IPS DF 4.7 (cell line): ENCODE results near the gene TMEM258.

Experiments used
- DNase-seq: peaks from one replicate; pipeline ENCODE4 v3.0.0-alpha.2; 2013; ENCODE audit warnings: low spot score; ENCODE audit errors: extremely low read depth

Gene TMEM258

DNA sequence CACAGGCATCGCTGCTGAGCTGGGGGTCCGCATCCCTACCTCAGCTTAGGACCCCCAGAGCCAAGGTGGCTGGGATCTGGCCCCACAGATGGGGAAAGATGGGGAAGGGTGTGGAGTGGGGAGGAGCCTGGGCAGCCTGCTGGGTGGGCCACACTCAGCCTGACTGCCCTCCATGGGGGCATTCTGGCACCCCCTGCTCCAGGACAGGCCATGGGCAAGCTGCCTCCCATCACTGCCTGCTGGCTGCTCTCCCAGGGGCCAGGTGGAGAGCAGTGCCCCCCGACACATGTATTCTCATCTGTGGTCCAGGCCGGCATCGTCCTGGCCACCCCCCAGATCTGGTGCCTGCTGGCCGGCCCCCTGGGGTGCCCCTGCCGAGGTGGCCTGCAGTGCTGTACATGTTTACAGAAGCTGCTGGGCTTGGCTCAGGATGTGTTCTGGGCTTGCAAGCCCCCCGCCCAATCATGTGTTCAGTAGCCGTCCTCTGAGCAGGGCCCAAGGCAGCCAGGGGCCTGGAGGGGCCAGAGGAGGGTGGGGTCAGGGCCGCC, 47.7 kb downstream of the TMEM258 start:
- no peak for DNase-seq

DNA sequence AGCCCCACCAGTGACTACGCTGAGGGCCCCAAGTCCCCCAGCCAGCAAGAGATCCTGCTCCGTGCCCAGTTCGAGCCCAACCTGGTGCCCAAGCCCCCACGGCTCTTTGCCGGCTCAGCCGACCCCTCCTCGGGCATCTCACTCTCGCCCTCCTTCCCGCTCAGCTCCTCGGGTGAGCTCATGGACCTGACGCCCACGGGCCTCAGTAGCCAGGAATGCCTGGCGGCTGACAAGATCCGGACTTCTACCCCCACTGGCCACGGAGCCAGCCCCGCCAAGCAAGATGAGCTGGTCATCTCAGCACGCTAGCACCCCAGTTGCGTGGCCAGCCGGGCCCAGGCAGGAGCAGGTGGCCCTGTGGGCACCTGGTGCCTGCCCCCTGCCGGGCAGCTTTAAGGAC, 48.2 kb downstream of the TMEM258 start:
- DNase-seq = no peak

DNA sequence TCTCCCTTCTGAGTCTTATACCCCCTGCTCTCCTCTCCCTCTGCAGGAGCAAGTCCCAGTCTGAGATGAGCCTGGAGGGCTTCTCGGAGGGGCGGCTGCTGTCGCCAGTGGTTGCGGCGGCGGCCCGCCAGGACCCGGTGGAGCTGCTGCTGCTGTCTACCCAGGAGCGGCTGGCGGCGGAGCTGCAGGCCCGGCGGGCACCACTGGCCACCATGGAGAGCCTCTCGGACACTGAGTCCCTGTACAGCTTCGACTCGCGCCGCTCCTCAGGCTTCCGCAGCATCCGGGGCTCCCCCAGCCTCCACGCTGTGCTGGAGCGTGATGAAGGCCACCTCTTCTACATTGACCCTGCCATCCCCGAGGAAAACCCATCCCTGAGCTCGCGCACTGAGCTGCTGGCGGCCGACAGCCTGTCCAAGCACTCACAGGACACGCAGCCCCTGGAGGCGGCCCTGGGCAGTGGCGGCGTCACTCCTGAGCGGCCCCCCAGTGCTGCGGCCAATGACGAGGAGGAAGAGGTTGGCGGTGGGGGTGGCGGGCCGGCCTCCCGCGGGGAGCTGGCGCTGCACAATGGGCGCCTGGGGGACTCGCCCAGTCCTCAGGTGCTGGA, 48.8 kb downstream of the TMEM258 start:
- no peak for DNase-seq

DNA sequence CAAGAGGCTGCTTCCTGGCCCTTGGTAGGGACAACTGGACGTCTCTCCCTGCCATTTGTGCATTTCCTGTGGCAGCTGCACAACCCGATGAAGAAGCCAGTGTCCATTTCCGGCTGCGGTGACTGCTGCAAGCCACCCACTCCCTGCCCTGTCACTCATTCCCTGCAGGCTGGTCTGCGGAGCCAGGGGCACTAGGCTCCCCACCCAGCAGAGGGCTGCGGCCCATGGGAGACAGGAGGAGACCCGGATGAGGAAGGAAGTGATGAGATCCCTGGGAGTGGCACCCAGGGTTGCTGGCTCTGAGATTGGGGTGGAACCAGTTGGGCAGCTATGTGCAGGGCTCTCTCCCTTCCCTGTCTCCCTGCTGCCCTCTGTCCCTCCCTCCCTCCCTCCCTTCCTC, 50.0 kb downstream of the TMEM258 start:
- no peak for DNase-seq

DNA sequence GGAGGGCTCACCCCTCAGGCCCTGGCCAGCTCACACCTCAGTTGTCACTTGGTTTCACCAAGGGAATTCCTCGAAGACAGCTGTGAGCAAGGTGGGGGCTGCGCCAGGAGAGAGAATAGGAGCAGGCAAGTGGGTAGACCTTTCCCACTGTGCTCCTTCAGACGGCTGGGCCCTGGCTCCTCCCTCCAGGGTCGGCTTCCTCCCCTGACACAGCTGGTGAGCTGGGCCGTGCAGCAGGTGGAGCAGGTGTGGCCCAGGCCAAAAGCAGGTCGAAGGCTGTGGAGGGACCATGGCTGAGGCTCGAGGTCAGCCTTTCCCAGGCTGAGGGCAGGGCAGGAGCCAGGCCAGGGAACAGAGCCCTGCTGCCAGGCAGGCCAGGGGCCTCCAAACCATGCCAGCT, 52.4 kb downstream of the TMEM258 start:
- DNase-seq = no peak

DNA sequence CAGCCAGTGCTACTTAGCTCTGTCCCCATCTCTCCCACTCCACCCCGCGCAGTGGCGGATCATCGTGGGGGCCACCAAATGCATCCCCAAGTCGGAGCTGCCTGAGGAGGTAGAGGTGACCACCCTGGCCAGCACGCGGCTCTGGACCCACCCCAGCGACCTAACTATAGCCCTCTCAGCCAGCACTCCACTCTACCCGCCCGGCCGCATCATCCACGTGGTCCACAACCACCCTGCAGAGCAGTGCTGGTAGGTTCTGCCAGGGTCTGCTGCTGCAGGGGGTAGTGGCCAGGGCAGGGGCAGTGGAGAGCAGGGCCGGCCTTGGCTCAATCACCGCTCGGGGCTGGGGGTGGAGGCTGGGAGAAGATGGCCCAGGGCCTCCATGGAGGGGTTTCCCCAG, 53.0 kb downstream of the TMEM258 start:
- no peak for DNase-seq
